H1 (cell line): Measurements from ENCODE around the gene SERPINF2. TPM values are rescaled to one million over a fixed set of nuclear protein-coding genes. Genes with fewer than 3 reads are reported as not detected.

Experiments
- CTCF ChIA-PET: fragments of 300-600 bp; sonication (Branson Sonifier 250); formaldehyde crosslinking; loops from one replicate; lab custom pipeline; 2021; ENCODE audit not compliant: partially characterized antibody; lab: Charles Lee
- POLR2A ChIA-PET: fragments of 300-600 bp; sonication (Branson Sonifier 250); formaldehyde crosslinking; loops from one replicate; lab custom pipeline; 2021; ENCODE audit warnings: inconsistent platforms; ENCODE audit not compliant: partially characterized antibody; lab: Charles Lee
- DNase-seq, 2 experiments: peaks; one replicate each; pipeline versions ENCODE4 v3.0.0 to v3.0.0-alpha.2; 2010 to 2022; ENCODE audit warnings: low spot score in 2 of 2, low read depth in 1 of 2, mixed read lengths in 1 of 2
- FAIRE-seq: peaks from 2 replicates; lab custom pipeline; 2011; peaks lifted over from hg19 to GRCh38; lab: Jason Lieb, UNC
- H2AFZ ChIP-seq: 2 replicates; pipeline ENCODE4 v1.8.1; 2012; ENCODE audit warnings: low read length, inconsistent platforms
- H2AK5ac ChIP-seq: 2 replicates; pipeline ENCODE4 v1.6.1; 2013; ENCODE audit warnings: low read depth, low read length
- H2BK120ac ChIP-seq: replicated peaks from 2 replicates; pipeline ENCODE3; 2013; ENCODE audit warnings: low read depth, low read length, inconsistent platforms
- H2BK12ac ChIP-seq: 2 replicates; pipeline ENCODE4 v1.6.1; 2013; ENCODE audit warnings: low read depth, low read length
- H2BK15ac ChIP-seq: 2 replicates; pipeline ENCODE4 v1.6.1; 2013; ENCODE audit warnings: low read length
- H2BK20ac ChIP-seq: 2 replicates; pipeline ENCODE4 v1.6.1; 2013; ENCODE audit warnings: low read length
- H2BK5ac ChIP-seq: 2 replicates; pipeline ENCODE4 v1.6.1; 2013; ENCODE audit warnings: low read depth, low read length
- H3K14ac ChIP-seq: 2 replicates; pipeline ENCODE4 v1.6.1; 2013; ENCODE audit warnings: inconsistent platforms; ENCODE audit not compliant: insufficient read length
- H3K18ac ChIP-seq: 2 replicates; pipeline ENCODE4 v1.6.1; 2013; ENCODE audit warnings: low read length; ENCODE audit errors: extremely low read depth
- H3K23ac ChIP-seq: 2 replicates; pipeline ENCODE4 v1.6.1; 2013; ENCODE audit warnings: inconsistent platforms; ENCODE audit not compliant: insufficient read length
- H3K23me2 ChIP-seq: 2 replicates; pipeline ENCODE4 v1.6.1; 2013; ENCODE audit warnings: low read depth, low read length
- H3K27ac ChIP-seq: 2 replicates; pipeline ENCODE4 v1.6.1; 2011; ENCODE audit warnings: low read depth, low read length, inconsistent platforms
- H3K27me3 ChIP-seq, 4 experiments: replicated peaks in 1 of 4; 1 replicate in 1 of 4; 2 replicates in 3 of 4; pipeline versions ENCODE4 v1.6.1 to v1.8.1; 2011 to 2013; ENCODE audit warnings: low read length in 3 of 4, mild to moderate bottlenecking in 3 of 4, inconsistent platforms in 2 of 4, mixed read lengths in 2 of 4, moderate library complexity in 1 of 4; ENCODE audit not compliant: control insufficient read depth in 3 of 4, insufficient read depth in 3 of 4; ENCODE audit errors: extremely low read depth in 1 of 4
- H3K36me3 ChIP-seq, 4 experiments: 2 replicates each; pipeline versions ENCODE4 v1.6.1 to v1.8.1; 2011 to 2013; ENCODE audit warnings: mild to moderate bottlenecking in 4 of 4, low read length in 3 of 4, moderate library complexity in 2 of 4, control low read depth in 1 of 4, inconsistent platforms in 1 of 4; ENCODE audit not compliant: insufficient read depth in 4 of 4, control insufficient read depth in 2 of 4
- H3K4ac ChIP-seq: replicated peaks from 2 replicates; pipeline ENCODE3; 2013; ENCODE audit warnings: low read length, low read depth, mixed read lengths, inconsistent platforms; ENCODE audit not compliant: insufficient read length
- H3K4me1 ChIP-seq, 4 experiments: replicated peaks in 1 of 4; 1 replicate in 1 of 4; 2 replicates in 3 of 4; pipeline versions ENCODE4 v1.6.1 to v1.8.1; 2011 to 2013; ENCODE audit warnings: low read length in 3 of 4, inconsistent platforms in 2 of 4, mixed read lengths in 1 of 4; ENCODE audit not compliant: insufficient read depth in 4 of 4, control insufficient read depth in 3 of 4
- H3K4me2 ChIP-seq, 2 experiments: 2 replicates each; pipeline versions ENCODE4 v1.6.1 to v1.8.1; 2011 to 2013; ENCODE audit warnings: low read depth in 2 of 2, low read length in 2 of 2, control low read depth in 1 of 2, inconsistent platforms in 1 of 2, mild to moderate bottlenecking in 1 of 2; ENCODE audit not compliant: insufficient read depth in 1 of 2
- H3K4me3 ChIP-seq, 4 experiments: fragments of 200-600, 300-600 bp in 1 of 4; sonication (generic), shearing (Covaris generic), sonication (Bioruptor Twin) in 1 of 4; 2 replicates each; pipeline versions ENCODE4 v1.5.1 to v1.8.1; 2011 to 2016; ENCODE audit warnings: low read length in 4 of 4, low read depth in 3 of 4, control low read depth in 2 of 4, inconsistent platforms in 2 of 4, mild to moderate bottlenecking in 2 of 4, mixed read lengths in 1 of 4, moderate library complexity in 1 of 4; ENCODE audit not compliant: insufficient read depth in 2 of 4; ENCODE audit errors: extremely low read depth in 1 of 4
- H3K56ac ChIP-seq: replicated peaks from 2 replicates; pipeline ENCODE3; 2013; ENCODE audit warnings: low read depth, mild to moderate bottlenecking, mixed read lengths, low read length, inconsistent platforms; ENCODE audit not compliant: insufficient read length
- H3K79me1 ChIP-seq: 2 replicates; pipeline ENCODE4 v1.6.1; 2013; ENCODE audit warnings: low read depth, low read length, control low read depth
- H3K79me2 ChIP-seq, 2 experiments: 2 replicates each; pipeline versions ENCODE4 v1.6.1 to v1.8.1; 2012 to 2013; ENCODE audit warnings: low read length in 2 of 2, mild to moderate bottlenecking in 2 of 2, inconsistent platforms in 1 of 2; ENCODE audit not compliant: insufficient read depth in 2 of 2, control insufficient read depth in 1 of 2
- H3K9ac ChIP-seq, 4 experiments: replicated peaks in 1 of 4; 1 replicate in 1 of 4; 2 replicates in 3 of 4; pipeline versions ENCODE4 v1.6.1 to v1.8.1; 2011 to 2013; ENCODE audit warnings: low read depth in 3 of 4, low read length in 3 of 4, control low read depth in 2 of 4, mild to moderate bottlenecking in 2 of 4, moderate library complexity in 2 of 4, inconsistent platforms in 1 of 4; ENCODE audit errors: extremely low read depth in 1 of 4
- H3K9me3 ChIP-seq, 2 experiments: 2 replicates each; pipeline versions ENCODE4 v1.6.1 to v1.8.1; 2012 to 2013; ENCODE audit warnings: mild to moderate bottlenecking in 2 of 2, moderate library complexity in 2 of 2, control low read depth in 1 of 2, inconsistent platforms in 1 of 2, low read depth in 1 of 2, low read length in 1 of 2, mixed read lengths in 1 of 2; ENCODE audit not compliant: insufficient read depth in 2 of 2
- H4K20me1 ChIP-seq, 2 experiments: replicated peaks in 1 of 2; 2 replicates each; pipeline versions ENCODE3 to v1.8.1; 2011 to 2013; ENCODE audit warnings: inconsistent platforms in 2 of 2, low read length in 2 of 2, mild to moderate bottlenecking in 1 of 2; ENCODE audit not compliant: insufficient read depth in 2 of 2, control insufficient read depth in 1 of 2
- H4K5ac ChIP-seq: 2 replicates; pipeline ENCODE4 v1.6.1; 2013; ENCODE audit warnings: low read length, low read depth, mixed read lengths, inconsistent platforms; ENCODE audit not compliant: insufficient read length
- H4K8ac ChIP-seq: 2 replicates; pipeline ENCODE4 v1.8.0; 2013; ENCODE audit warnings: mild to moderate bottlenecking, moderate library complexity, low read length, inconsistent platforms; ENCODE audit not compliant: insufficient read depth; ENCODE audit errors: extremely low read depth
- H4K91ac ChIP-seq: replicated peaks from 2 replicates; pipeline ENCODE3; 2013; ENCODE audit warnings: low read length, mixed read lengths, inconsistent platforms; ENCODE audit not compliant: insufficient read length
- BRCA1 ChIP-seq: IDR thresholded peaks from 2 replicates; pipeline ENCODE4 v1.6.1; 2012; ENCODE audit warnings: low read depth, low read length, improper control_type of control experiment
- CHD1 ChIP-seq: IDR thresholded peaks from 2 replicates; pipeline ENCODE4 v1.6.1; 2012; ENCODE audit warnings: low read depth, low read length, improper control_type of control experiment
- CTBP2 ChIP-seq: IDR thresholded peaks from 2 replicates; pipeline ENCODE4 v1.7.0; 2011; ENCODE audit warnings: borderline replicate concordance, mild to moderate bottlenecking, moderate library complexity, mixed read lengths, low read length; ENCODE audit not compliant: insufficient read depth, insufficient read length
- HDAC6 ChIP-seq: IDR thresholded peaks from one replicate; pipeline ENCODE4 v1.7.1; 2012; ENCODE audit warnings: low read depth, mild to moderate bottlenecking, inconsistent platforms, low read length, moderate library complexity
- POLR2AphosphoS5 ChIP-seq: IDR thresholded peaks from 2 replicates; pipeline ENCODE4 v1.6.1; 2011; ENCODE audit warnings: low read depth, low read length
- POU5F1 ChIP-seq: IDR thresholded peaks from 2 replicates; pipeline ENCODE4 v1.6.1; 2011; ENCODE audit warnings: low read depth, mild to moderate bottlenecking, low read length, moderate library complexity
- RAD21 ChIP-seq, 2 experiments: IDR thresholded peaks in 1 of 2; conservative IDR thresholded peaks in 1 of 2; 2 replicates each; pipeline ENCODE4 v1.6.1; 2011; ENCODE audit warnings: low read depth in 2 of 2, low read length in 2 of 2, improper control_type of control experiment in 1 of 2, inconsistent platforms in 1 of 2, mild to moderate bottlenecking in 1 of 2, moderate library complexity in 1 of 2
- RBBP5 ChIP-seq: IDR thresholded peaks from 2 replicates; pipeline ENCODE4 v1.7.1; 2012; ENCODE audit warnings: low read depth, mild to moderate bottlenecking, inconsistent platforms, low read length, moderate library complexity, borderline replicate concordance
- SUZ12 ChIP-seq: fragments of 200-600 bp; sonication (generic); IDR thresholded peaks from 2 replicates; pipeline ENCODE4 v1.6.1; 2012; ENCODE audit warnings: mild to moderate bottlenecking, inconsistent platforms, low read length, moderate library complexity, mixed read lengths
- WGBS, 2 experiments: shearing (Covaris generic) in 1 of 2; methylation state at CpG; one replicate each; pipeline versions ENCODE4 v1.1.6 to v1.1.7; 2013 to 2015; ENCODE audit warnings: low lambda C conversion rate in 2 of 2, mixed read lengths in 2 of 2, inconsistent platforms in 1 of 2, low coverage in 1 of 2, missing lambda C conversion rate in 1 of 2; ENCODE audit not compliant: insufficient replicate concordance in 2 of 2, insufficient coverage in 1 of 2, insufficient read length in 1 of 2; ENCODE audit errors: extremely low coverage in 1 of 2, missing lambda C conversion rate in 1 of 2; 5-methylcytosine and 5-hydroxymethylcytosine counted together
- polyA plus RNA-seq, 7 experiments: library from polyadenylated mRNA; depleted of rRNA in 3 of 7; stranded (reverse) in 5 of 7; unstranded in 2 of 7; fragments of >200 nt in 5 of 7; fragments of 200-250 nt in 2 of 7; gene quantifications; 1 replicate in 5 of 7; 2 replicates in 1 of 7; 4 replicates in 1 of 7; pipeline versions ENCODE4 v1.2.1 to v1.2.3, GENCODE V29; 2011 to 2013; ENCODE audit warnings: missing spikeins in 2 of 7, mixed read lengths in 2 of 7
- total RNA-seq: library from RNA; stranded (reverse); fragmentation: NEBNext Ultra II Directional; extraction: Animal tissue kit (Norgen Biotek cat#: 25700); gene quantifications from 2 replicates; pipeline ENCODE4 v1.2.1, GENCODE V29; 2021
- TF ChIP-seq, protein P1 (sequence below): IDR thresholded peaks from 2 replicates; pipeline ENCODE4 v1.6.1; 2012; ENCODE audit warnings: inconsistent platforms
- TF ChIP-seq, protein P2 (sequence below), 3 experiments: IDR thresholded peaks; 1 replicate in 2 of 3; 2 replicates in 1 of 3; pipeline versions ENCODE4 v1.5.1 to v1.6.1; 2011; ENCODE audit warnings: low read length in 3 of 3, mild to moderate bottlenecking in 3 of 3, inconsistent platforms in 2 of 3, low read depth in 1 of 3, moderate library complexity in 1 of 3; ENCODE audit not compliant: insufficient read depth in 1 of 3; ENCODE audit errors: control extremely low read depth in 1 of 3

Gene SERPINF2
- total and polyA plus RNA-seq, 2 of the 8 experiments (the other 6 are each of a cell fraction or from before 2014, with no cell fraction given) = 1.8 to 3.2 TPM

DNA sequence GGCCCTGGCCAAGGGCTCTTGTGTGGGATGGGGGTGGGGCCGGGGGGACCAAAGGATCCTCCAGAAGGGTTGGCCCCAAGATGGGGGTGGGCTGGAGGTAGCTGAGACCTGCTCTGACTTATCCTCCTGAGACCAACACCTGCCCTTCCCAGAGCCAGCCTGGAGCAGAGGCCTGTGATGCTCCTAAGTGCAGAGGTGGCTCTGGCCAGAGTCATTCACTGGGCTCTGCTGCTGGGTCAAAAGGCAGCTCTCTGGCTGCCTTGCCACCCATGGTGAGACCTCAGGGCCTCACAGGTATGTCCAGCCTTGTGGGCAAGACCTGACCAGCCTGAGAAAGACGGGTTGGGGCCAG, 393 bp downstream of the SERPINF2 start:
- no peak overlapping the region for H3K4me2 ChIP-seq
- peaks cover 0 to 8% (median 3%) of the 10 kb centered on the region in 4 experiments; a peak in 4 of 7 replicates for H3K4me1 ChIP-seq
- no peak overlapping the region for H2BK120ac ChIP-seq
- ChIA-PET POLR2A (interaction anchor here (0.8 to 2.0 kb wide), 5 partner anchors 10 to 27 kb away, joined by 3 to 8 read pairs (median 3); no protein-coding TSS in a partner anchor), CTCF (interaction anchor here (1.0 to 1.4 kb wide), 2 partner anchors 18 to 30 kb away, joined by 3 read pairs; partner anchors contain the start of gene WDR81)
- FAIRE-seq (no peak), DNase-seq (no peak)
- no peak overlapping the region for H3K18ac ChIP-seq
- H4K5ac ChIP-seq = no peak overlapping the region
- no peak overlapping the region for H3K4me3 ChIP-seq
- no peaks in the 10 kb centered on the region for H4K20me1 ChIP-seq
- H3K27me3 ChIP-seq = no peaks in the 10 kb centered on the region; a peak in 1 of 7 replicates
- 96% methylated on average over 2 of the region's 2 CpGs; no CpG with 5 or more reads in 1 of the 2 experiments for WGBS, 2 experiments
- H3K56ac ChIP-seq = no peak overlapping the region
- H3K79me1 ChIP-seq = no peaks in the 10 kb centered on the region
- no peak overlapping the region for H2BK12ac ChIP-seq
- no peak overlapping the region for H3K23ac ChIP-seq
- no peak overlapping the region for H3K4ac ChIP-seq
- H3K23me2 ChIP-seq = no peaks in the 10 kb centered on the region
- no peak overlapping the region for H4K91ac ChIP-seq
- H3K14ac ChIP-seq = no peak overlapping the region
- no peak overlapping the region for H3K27ac ChIP-seq
- H2AK5ac ChIP-seq = no peak overlapping the region
- H2BK20ac ChIP-seq = no peak overlapping the region
- no peak overlapping the region for H2AFZ ChIP-seq
- no peak overlapping the region for H2BK15ac ChIP-seq
- peak overlapping the region; percentile 51; the same call in 1 of the 2 replicates for H4K8ac ChIP-seq
- no peaks in the 10 kb centered on the region for H3K36me3 ChIP-seq
- no peaks in the 10 kb centered on the region; a peak in 1 of 4 replicates for H3K9me3 ChIP-seq
- H3K9ac ChIP-seq = no peak overlapping the region
- no peak overlapping the region for H2BK5ac ChIP-seq
- H3K79me2 ChIP-seq = no peaks in the 10 kb centered on the region
- TF ChIP-seq CHD1 = no peak
- TF ChIP-seq RBBP5 = no peak
- no peak for TF ChIP-seq POU5F1
- TF ChIP-seq SUZ12 = no peak
- TF ChIP-seq, protein P1, sequence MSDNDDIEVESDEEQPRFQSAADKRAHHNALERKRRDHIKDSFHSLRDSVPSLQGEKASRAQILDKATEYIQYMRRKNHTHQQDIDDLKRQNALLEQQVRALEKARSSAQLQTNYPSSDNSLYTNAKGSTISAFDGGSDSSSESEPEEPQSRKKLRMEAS = no peak
- TF ChIP-seq, protein P2, sequence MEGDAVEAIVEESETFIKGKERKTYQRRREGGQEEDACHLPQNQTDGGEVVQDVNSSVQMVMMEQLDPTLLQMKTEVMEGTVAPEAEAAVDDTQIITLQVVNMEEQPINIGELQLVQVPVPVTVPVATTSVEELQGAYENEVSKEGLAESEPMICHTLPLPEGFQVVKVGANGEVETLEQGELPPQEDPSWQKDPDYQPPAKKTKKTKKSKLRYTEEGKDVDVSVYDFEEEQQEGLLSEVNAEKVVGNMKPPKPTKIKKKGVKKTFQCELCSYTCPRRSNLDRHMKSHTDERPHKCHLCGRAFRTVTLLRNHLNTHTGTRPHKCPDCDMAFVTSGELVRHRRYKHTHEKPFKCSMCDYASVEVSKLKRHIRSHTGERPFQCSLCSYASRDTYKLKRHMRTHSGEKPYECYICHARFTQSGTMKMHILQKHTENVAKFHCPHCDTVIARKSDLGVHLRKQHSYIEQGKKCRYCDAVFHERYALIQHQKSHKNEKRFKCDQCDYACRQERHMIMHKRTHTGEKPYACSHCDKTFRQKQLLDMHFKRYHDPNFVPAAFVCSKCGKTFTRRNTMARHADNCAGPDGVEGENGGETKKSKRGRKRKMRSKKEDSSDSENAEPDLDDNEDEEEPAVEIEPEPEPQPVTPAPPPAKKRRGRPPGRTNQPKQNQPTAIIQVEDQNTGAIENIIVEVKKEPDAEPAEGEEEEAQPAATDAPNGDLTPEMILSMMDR (IDR thresholded peaks at IDR 0.05; ENCODE audit: control extremely low read depth in 1 of 3, insufficient read depth in 1 of 3, low read depth in 1 of 3, low read length in 3 of 3) = no peak
- TF ChIP-seq RAD21 (IDR thresholded peaks at IDR 0.05 in 1 of 2, conservative IDR thresholded peaks at IDR 0.05 in 1 of 2; ENCODE audit: low read depth in 2 of 2, low read length in 2 of 2) = no peak
- TF ChIP-seq BRCA1 = no peak
- no peak for TF ChIP-seq HDAC6
- no peak for TF ChIP-seq POLR2AphosphoS5
- TF ChIP-seq CTBP2 = no peak
